Right lobe of liver (tissue), 6 donors: ENCODE data around the gene UFD1. TPM values are rescaled to one million over a fixed set of nuclear protein-coding genes. Genes with fewer than 3 reads are reported as not detected.

Experiments
- ATAC-seq, 4 donors: fragments of 200-7000 bp; cut with Tn5 transposase; one replicate each; pipeline ENCODE4 v1.9.1; 2020; ENCODE audit warnings: mild to moderate bottlenecking in 4 of 4, moderate library complexity in 4 of 4
- DNase-seq, 3 donors: peaks; one replicate each; pipeline ENCODE4 v3.0.0-alpha.2; 2020
- H3K27ac ChIP-seq, 3 donors: fragments of 200-600 bp; one replicate each; pipeline ENCODE4 v1.8.0; 2022
- H3K27me3 ChIP-seq, 2 donors: fragments of 200-600 bp; one replicate each; pipeline ENCODE4 v1.8.0; 2022
- H3K36me3 ChIP-seq, 4 donors: fragments of 200-600 bp; sonication (generic) in 1 of 4; one replicate each; pipeline versions ENCODE4 v1.5.1 to v1.8.0; 2017 to 2022; ENCODE audit warnings: control low read depth in 1 of 4
- H3K4me1 ChIP-seq, 4 donors: fragments of 200-600 bp; sonication (generic) in 1 of 4; one replicate each; pipeline versions ENCODE4 v1.5.1 to v1.8.0; 2017 to 2022; ENCODE audit warnings: control low read depth in 1 of 4
- H3K4me3 ChIP-seq, 3 donors: fragments of 200-600 bp; one replicate each; pipeline ENCODE4 v1.8.0; 2022
- H3K9me3 ChIP-seq, 4 donors: fragments of 200-600 bp; sonication (generic) in 1 of 4; one replicate each; pipeline versions ENCODE4 v1.5.1 to v1.8.0; 2017 to 2022; ENCODE audit warnings: control low read depth in 1 of 4
- CTCF ChIP-seq, 4 donors: fragments of 200-600 bp in 3 of 4; fragments of 450-650 bp in 1 of 4; IDR thresholded peaks; one replicate each; pipeline versions ENCODE4 v1.5.1 to v1.8.0; 2016 to 2022; ENCODE audit warnings: antibody characterized with exemption in 4 of 4, mild to moderate bottlenecking in 2 of 4
- POLR2A ChIP-seq: fragments of 450-650 bp; IDR thresholded peaks from one replicate; pipeline ENCODE4 v1.6.1; 2017; ENCODE audit warnings: antibody characterized with exemption, mild to moderate bottlenecking
- WGBS: methylation state at CpG from one replicate; pipeline ENCODE4 v1.1.6; 2018; ENCODE audit warnings: low coverage, low lambda C conversion rate; ENCODE audit not compliant: insufficient coverage; ENCODE audit errors: missing lambda C conversion rate; 5-methylcytosine and 5-hydroxymethylcytosine counted together
- intact Hi-C, 2 donors: fragments of 100-400 bp; cut with DNase I; formaldehyde crosslinking; loops; one replicate each; pipeline versions ENCODE4 v1.11.2 to v1.14.1; 2022
- total RNA-seq, 6 experiments: library from RNA; depleted of rRNA in 2 of 6; stranded (reverse); fragments of >200 nt in 2 of 6; fragmentation: NEBNext Ultra II Directional in 3 of 6; extraction: Animal tissue kit (Norgen Biotek cat#: 25700) in 3 of 6; gene quantifications; one replicate each; pipeline versions ENCODE4 v1.1.0 to v1.2.4, GENCODE V29; 2016 to 2023
- donor health status: DM: no; HTN: yes; CAD: no.
- donor health status: DM: no; HTN: no; CAD: no.
- donor health status: DM: no; HTN: no; CAD: no.
- donor health status: DM: no; HTN: yes; CAD: no.
- donor health status: DM: no; HTN: yes; CAD: no.

UFD1 gene
- total RNA-seq, 6 experiments from 2014 or later = 26.8 to 43.7 (median 32.1) TPM

GRCh38 chr22:19469421-19469820 is 9.6 kb downstream of the UFD1 start:
- 83% methylated on average over 1 of the region's 7 CpGs for WGBS

GRCh38 chr22:19467912-19468311 is 11.1 kb downstream of the UFD1 start:
- no peaks in the 10 kb centered on the region for H3K27me3 ChIP-seq
- no peaks in the 10 kb centered on the region for H3K9me3 ChIP-seq
- intact Hi-C loops = no loop called here
- 91% methylated on average over 5 of the region's 6 CpGs for WGBS
- no peaks in the 10 kb centered on the region for H3K4me1 ChIP-seq
- no peak overlapping the region for H3K4me3 ChIP-seq
- TF ChIP-seq POLR2A (no peak), CTCF (IDR thresholded peaks at IDR 0.05) (no peak)
- peaks cover 0 to 88% (median 60%) of the 10 kb centered on the region in 4 donors for H3K36me3 ChIP-seq
- no peak for ATAC-seq
- no peak for DNase-seq
- H3K27ac ChIP-seq = no peak overlapping the region

More at GRCh38 chr22:19469421-19469820, 9.6 kb downstream of the UFD1 start:
- Histone ChIP-seq H3K36me3 (peaks cover 0 to 87% (median 53%) of the 10 kb centered on the region in 4 donors), H3K4me3 (no peak overlapping the region), H3K4me1 (no peaks in the 10 kb centered on the region), H3K9me3 (no peaks in the 10 kb centered on the region), H3K27me3 (no peaks in the 10 kb centered on the region), H3K27ac (no peak overlapping the region)
- no peak for DNase-seq
- TF ChIP-seq POLR2A (no peak), CTCF (IDR thresholded peaks at IDR 0.05) (no peak)
- no peak for ATAC-seq
- intact Hi-C loops = no loop called here

GRCh38 chr22:19466848-19467752 is 11.9 kb downstream of the UFD1 start:
- intact Hi-C loops = no loop called here
- no peaks in the 10 kb centered on the region for H3K9me3 ChIP-seq
- 97% methylated on average over 6 of the region's 9 CpGs for WGBS
- no peak for TF ChIP-seq CTCF (IDR thresholded peaks at IDR 0.05)
- no peak for TF ChIP-seq POLR2A
- DNase-seq = peak in 1 of 3 donors; percentile 6
- ATAC-seq = no peak
- peaks cover 0 to 86% (median 58%) of the 10 kb centered on the region in 4 donors for H3K36me3 ChIP-seq
- H3K27me3 ChIP-seq = no peaks in the 10 kb centered on the region
- no peaks in the 10 kb centered on the region for H3K4me1 ChIP-seq
- no peak overlapping the region for H3K27ac ChIP-seq
- no peak overlapping the region for H3K4me3 ChIP-seq

GRCh38 chr22:19466126-19466716 is 12.8 kb downstream of the UFD1 start:
- no peaks in the 10 kb centered on the region for H3K27me3 ChIP-seq
- no peaks in the 10 kb centered on the region for H3K4me1 ChIP-seq
- H3K36me3 ChIP-seq = peaks cover 0 to 79% (median 54%) of the 10 kb centered on the region in 4 donors
- no peak overlapping the region for H3K4me3 ChIP-seq
- ATAC-seq = no peak
- peak in 1 of 3 donors; percentile 32 for DNase-seq
- 91% methylated on average over 9 of the region's 14 CpGs for WGBS
- intact Hi-C loops = no loop called here
- no peak for TF ChIP-seq CTCF (IDR thresholded peaks at IDR 0.05)
- no peak for TF ChIP-seq POLR2A
- no peak overlapping the region for H3K27ac ChIP-seq
- no peaks in the 10 kb centered on the region for H3K9me3 ChIP-seq
